Posterior cingulate gyrus (tissue), 11 donors: ENCODE results near the gene ST6GALNAC6.
A peak's percentile ranks its signal among the peaks of the same experiment; 100 is the strongest.

Experiments
- DNase-seq, 10 donors: peaks; one replicate each; pipeline versions ENCODE4 v3.0.0 to v3.0.0-alpha.2; 2020 to 2021; ENCODE audit warnings: mixed read lengths in 3 of 10
- intact Hi-C: fragments of 100-400 bp; cut with DNase I; formaldehyde crosslinking; loops from one replicate; pipeline ENCODE4 v1.15.1; 2023

The ST6GALNAC6 gene

DNA sequence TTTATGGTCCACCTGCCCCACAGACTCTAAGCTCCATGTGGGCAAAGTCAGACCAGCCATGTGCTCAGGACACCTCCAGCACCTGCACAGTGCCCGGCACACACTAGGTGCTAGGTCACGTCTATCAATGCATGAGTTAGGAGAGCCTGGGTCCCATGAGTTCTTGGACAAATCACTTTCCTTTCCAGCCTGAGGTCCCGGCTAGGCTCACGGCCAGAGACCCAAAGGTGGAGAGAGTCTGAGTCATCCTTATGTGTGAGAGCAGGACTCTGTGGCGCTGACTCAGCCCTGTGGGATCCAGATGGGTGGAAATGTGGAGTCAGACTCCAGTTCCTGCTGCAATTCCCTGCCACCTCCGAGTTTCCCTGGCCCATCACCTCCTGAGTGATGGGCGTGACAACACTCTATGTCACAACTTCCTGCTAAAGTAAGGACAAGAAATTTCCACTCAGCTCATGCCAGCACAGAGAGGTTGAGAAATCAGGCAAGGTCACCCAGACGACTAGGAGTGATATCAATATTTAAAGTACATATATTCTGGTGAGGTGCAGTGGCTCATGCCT, 19.9 kb upstream of the ST6GALNAC6 start:
- intact Hi-C loops = loop anchor here (5.0 to 10.0 kb wide), 4 partner anchors 117 to 415 kb away; partner anchors contain the start of genes CDK9, FPGS and STXBP1
- peak in 5 of 10 donors; percentile 47 to 93 (median 86) for DNase-seq

DNA sequence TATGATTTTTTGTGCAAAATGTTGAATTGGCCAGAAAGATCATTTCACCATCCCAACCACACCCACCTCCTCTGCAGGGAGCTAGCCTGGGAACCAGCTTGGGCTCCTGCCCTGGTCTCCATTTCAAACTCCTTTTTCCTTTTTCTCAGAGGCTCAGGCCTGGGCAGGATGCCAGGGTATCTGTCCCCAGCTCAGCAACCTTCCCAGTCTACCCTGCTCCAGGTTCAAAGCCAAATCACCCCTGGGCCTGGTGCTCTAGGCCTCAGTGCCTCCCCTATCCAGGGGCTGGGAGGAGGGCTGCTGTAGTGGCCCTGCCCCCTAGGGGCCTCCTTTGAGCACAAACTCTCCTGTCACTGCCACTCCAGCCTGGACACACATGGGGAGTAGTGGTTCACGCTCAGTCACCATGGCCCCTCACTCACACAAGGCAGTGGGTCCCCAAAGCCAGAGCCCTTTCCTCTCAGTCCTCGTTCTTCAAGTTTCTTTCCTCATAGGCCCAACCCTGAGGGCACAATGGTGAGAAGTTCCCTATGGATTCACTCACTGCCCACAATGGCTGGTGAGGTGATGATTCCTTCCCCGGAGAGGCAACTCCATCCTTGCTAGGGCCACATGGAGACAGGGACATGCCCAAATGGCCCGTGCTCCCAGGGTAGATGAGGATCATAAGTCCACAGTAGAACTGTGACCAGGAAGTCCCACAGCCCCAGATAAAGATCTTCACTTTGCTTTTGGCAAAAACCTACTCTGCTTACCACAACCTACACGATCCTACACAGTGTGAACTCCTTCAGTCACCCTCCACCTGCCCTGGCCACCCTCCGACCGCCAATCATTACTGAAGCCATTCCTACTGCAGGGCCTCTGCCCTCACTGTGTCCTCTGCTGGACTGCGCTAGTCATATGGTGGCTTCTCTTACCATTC, 19.0 kb upstream of the ST6GALNAC6 start:
- intact Hi-C loops = loop anchor here (5.0 to 10.0 kb wide), 4 partner anchors 116 to 414 kb away; partner anchors contain the start of genes CDK9, FPGS and STXBP1
- DNase-seq = no peak

DNA sequence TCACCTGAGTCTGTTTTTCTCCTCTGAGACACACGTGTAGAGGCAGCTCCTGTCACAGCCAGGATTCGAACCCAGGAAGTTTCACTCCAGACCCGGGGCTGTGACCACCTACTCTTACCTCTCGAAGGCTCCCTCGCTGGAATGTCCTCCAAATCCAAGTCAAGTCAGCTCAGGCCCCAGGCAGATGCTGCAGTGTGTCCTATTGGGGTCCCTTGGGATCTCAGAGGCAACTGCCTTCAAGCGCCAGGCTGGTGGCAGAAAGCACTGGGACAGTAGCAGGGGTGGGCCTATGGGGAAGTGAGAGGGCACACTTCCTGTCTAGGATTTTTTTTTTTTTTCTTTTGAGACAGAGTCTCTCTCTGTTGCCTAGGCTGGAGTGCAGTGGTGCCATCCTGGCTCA, 18.2 kb upstream of the ST6GALNAC6 start:
- no peak for DNase-seq
- intact Hi-C loops = loop anchor here (5.0 to 10.0 kb wide), 4 partner anchors 115 to 413 kb away; partner anchors contain the start of genes CDK9, FPGS and STXBP1

DNA sequence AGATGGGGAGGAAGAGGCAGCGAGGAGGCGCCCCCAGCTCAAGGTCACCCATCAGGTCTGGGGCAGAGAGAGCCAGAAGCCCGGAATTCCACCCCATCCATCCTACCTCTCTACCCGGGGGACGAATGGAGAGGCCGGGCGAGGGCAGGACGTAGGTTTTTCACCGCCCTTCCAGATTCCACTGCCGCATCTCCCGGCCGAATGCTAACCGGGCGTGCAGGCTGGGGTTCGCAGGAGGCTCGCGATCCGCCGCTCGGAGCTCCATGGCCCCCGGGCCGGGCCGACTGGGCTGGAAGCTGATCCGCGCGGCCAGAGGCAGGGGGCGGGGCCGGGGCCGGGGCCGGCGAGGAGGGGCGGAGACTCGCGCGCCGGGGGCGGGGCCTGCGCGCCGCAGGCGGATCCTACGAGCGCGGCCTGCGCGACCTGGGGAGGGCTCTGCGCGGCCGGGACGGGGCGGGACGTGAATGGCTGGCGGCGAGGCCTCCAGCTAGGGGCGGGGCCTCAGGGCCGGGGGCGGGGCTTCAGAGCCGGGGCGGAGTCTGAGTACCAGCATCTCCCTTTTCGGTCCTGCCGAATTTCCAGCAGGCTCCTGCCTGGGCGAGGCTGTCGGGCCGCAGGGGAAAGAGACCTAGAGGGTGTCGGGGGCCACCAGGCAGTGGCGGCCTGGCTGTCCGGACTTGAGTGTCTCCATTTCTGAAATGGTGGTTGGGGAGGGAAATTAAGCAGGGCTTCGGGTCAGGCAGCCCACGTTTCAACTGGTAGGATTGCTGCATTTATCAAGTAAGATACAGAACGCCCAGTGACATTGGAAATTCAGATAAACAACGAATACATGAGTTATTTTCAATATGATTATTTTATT, 17.5 kb upstream of the ST6GALNAC6 start, which contains the start of gene ST6GALNAC4:
Gene ST6GALNAC4, minus strand, starts transcription at position 322 of the 862 bp plus-strand sequence. CDS start 622 bp downstream, outside the sequence.
- intact Hi-C loops = loop anchor here (5.0 to 10.0 kb wide), 4 partner anchors 115 to 412 kb away; partner anchors contain the start of genes CDK9, FPGS and STXBP1

DNA sequence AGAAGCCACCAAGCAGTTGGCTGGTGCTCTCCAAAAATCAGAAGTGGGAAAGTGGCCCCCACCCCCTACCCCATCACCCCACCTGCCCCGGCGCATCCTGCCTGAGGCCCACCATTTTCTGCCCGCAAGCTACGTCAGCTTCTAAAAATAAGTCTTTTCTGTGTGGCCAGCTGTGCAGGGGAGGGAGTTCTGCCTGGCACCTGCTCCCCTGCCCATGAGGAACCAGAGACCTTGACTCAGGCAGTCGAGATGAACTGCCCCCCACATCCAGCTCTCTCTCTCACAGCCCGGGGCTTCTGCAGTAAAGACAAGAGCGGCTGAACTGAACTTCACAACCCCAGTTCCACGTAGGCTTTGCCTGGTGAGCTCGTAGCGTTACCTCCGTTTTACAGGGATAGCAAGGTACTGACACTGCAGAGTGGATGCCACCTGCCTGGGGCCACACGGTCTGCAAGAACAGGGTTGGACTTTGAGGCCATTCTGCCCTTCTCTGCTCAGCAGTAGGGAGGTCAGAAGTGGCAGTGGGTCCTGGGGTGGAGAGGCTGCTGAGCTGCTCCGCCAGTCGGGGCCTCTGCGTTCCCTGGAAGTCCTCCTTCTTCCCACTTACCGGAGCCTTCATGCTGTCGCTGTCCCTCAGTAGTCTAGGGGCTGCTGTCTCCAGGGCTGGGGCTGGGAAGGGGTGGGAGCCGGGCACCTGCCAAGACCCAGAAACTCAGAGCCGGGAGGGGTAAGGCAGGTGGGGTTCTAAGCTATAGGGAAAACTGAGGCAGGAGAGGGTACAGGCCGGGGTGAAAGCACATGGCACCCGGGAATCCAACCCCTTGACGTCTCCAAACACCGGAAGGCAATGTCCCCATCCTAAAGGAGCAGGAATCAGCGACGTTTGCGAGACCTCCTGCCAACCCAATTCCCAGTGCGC, 16.7 kb upstream of the ST6GALNAC6 start:
- DNase-seq = peak in 1 of 10 donors; percentile 72
- intact Hi-C loops = loop anchor here (5.0 to 10.0 kb wide), 4 partner anchors 114 to 411 kb away; partner anchors contain the start of genes CDK9, FPGS and STXBP1

More for the DNA sequence above, 17.5 kb upstream of the ST6GALNAC6 start, which contains the start of gene ST6GALNAC4:
- peak; percentile 88 to 99 (median 94) for DNase-seq

DNA sequence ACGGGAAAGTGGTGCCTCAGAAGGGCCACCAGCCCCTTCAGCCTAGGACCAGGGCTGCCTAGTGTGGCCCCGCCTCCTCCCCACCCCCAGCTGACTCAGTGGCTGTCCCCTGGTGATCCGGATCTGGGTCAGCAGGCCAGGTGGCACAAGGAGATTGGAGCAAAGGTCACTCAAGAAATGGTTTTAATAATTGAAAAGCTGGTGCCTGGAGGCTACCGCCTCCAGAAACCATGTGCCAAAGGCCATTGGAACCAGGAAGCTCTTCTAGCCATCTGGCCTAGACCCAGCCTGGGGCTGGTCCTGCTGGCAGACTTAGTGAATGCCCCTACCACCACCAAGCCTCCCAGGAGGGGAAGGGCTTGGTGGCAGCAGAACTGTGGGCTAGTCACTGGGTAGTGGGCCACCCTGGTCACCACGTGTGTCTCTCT, 15.9 kb upstream of the ST6GALNAC6 start:
- no peak for DNase-seq
- intact Hi-C loops = loop anchor here (5.0 to 10.0 kb wide), 4 partner anchors 113 to 411 kb away; partner anchors contain the start of genes CDK9, FPGS and STXBP1

DNA sequence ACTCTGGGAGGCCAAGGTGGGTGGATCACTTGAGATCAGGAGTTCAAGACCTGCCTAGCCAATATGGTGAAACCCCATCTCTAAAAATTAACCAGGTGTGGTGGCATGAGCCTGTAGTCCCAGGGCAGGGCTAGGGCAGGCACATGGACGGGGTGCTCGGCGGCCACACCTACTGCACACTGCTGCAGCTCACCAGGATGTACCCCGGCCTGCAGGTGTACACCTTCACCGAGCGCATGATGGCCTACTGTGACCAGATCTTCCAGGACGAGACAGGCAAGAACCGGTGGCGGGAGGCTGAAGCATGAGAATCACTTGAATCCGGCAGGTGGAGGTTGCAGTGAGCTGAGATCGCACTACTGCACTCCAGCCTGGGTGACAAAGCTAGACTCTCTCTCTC, 14.3 kb upstream of the ST6GALNAC6 start:
- intact Hi-C loops = loop anchor here (10.0 kb wide), 1 partner anchor 409 kb away; no protein-coding TSS in a partner anchor
- peak in 1 of 10 donors; percentile 55 for DNase-seq

DNA sequence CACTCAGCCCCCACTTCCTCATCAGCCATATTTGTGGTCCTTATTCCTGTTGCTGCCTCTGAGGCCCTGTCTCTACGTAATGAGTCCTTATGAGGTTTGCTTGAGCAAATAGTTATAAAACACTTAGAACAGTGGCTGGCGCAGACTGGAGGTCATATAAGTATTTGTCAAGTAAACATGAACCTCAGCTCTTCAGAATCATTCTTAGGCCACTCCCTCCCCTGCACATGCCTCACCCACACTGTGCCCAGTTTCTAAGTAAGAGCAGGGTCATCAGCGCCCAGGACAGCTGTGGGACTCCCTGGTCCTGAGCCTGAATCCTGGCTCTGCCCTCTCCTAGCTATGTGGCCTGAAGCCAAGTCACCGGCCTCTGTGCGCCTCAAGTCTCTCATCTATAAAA, 13.5 kb upstream of the ST6GALNAC6 start:
- DNase-seq = no peak
- intact Hi-C loops = loop anchor here (10.0 kb wide), 1 partner anchor 408 kb away; no protein-coding TSS in a partner anchor

DNA sequence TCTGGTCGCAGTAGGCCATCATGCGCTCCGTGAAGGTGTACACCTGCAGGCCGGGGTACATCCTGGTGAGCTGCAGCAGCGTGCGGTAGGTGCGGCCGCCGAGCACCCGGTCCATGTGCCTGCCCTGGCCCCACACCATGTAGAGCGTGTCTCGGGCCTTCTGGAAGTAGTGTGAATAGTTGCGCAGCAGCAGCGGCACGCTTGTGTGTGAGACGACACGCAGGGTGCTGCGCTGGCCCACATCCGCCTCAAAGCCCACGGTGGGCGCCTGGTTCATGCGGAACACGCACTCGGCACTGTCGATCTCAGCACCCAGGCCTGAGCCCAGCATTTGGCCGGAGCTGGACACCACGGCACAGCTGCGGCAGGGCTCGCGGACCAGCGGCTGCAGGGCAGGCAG, 12.9 kb upstream of the ST6GALNAC6 start:
- intact Hi-C loops = loop anchor here (10.0 kb wide), 1 partner anchor 407 kb away; no protein-coding TSS in a partner anchor
- DNase-seq = peak in 1 of 10 donors; percentile 64

DNA sequence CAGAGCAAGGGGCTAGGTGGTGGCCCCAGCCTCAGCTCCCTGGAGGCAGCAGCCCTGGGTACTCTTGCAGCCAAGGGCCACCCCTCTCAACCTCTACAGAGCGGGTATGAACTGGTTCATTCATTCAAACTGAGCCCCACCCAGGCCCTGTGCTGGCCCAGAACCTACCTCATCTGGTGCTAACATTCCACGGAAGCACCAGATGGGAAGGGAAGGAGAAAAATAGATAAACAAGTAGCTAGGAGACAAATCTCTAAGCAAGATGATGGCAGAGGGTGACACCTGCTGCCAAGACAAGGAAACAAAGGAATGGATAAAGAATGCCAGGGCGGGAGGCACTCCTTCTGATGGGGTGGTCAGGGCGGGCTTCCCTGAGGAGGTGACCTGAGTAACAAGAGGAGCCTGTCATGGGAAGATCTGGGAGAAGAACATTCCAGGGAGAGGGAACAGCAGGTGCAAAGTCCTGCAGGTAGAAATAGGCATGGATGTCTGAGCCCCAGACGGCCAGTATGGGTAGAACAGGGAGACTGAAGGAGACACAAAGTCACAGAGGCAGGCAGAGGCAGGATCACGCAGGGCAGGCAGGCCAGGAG, 11.3 kb upstream of the ST6GALNAC6 start:
- peak in 1 of 10 donors; percentile 74 for DNase-seq
- intact Hi-C loops = loop anchor here (10.0 kb wide), 1 partner anchor 406 kb away; no protein-coding TSS in a partner anchor

DNA sequence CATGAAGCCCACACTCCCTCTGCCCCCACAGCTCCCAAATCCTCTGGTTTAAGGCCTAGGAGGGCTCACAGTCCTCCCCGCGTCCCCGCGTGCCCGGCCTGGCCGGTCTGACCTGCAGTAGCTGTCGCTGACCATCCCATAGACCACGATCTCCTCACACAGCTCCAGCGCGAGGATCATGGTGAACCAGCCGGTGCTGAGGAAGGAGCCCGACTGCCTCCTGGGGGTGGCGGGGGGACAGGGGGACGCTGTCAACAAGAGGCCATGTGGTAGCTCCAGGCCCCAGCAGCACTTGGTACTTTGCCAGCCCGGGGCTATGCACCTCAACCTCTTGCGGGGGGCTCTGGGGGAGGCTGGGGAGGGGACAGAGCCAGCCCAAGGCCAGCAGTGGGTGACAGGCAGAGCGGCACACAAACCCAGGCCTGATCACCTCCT, 10.5 kb upstream of the ST6GALNAC6 start:
- intact Hi-C loops = loop anchor here (10.0 kb wide), 1 partner anchor 405 kb away; no protein-coding TSS in a partner anchor

DNA sequence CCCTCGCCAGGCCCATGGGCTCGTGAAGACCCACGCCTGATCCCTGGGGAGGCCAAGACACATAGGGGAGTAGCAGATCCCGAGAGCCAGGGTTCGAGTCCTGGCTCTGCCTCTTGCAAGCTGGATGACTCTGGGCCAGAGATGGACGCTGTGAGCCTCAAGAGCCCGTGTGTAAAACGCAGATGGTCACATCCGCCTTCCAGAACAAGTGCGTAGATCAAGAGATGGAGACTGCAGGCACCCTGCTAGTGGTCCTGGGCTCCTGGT, 9.2 kb upstream of the ST6GALNAC6 start:
- intact Hi-C loops = no loop called here
- DNase-seq = no peak

More for the DNA sequence above, 10.5 kb upstream of the ST6GALNAC6 start:
- DNase-seq = peak in 1 of 10 donors; percentile 69

DNA sequence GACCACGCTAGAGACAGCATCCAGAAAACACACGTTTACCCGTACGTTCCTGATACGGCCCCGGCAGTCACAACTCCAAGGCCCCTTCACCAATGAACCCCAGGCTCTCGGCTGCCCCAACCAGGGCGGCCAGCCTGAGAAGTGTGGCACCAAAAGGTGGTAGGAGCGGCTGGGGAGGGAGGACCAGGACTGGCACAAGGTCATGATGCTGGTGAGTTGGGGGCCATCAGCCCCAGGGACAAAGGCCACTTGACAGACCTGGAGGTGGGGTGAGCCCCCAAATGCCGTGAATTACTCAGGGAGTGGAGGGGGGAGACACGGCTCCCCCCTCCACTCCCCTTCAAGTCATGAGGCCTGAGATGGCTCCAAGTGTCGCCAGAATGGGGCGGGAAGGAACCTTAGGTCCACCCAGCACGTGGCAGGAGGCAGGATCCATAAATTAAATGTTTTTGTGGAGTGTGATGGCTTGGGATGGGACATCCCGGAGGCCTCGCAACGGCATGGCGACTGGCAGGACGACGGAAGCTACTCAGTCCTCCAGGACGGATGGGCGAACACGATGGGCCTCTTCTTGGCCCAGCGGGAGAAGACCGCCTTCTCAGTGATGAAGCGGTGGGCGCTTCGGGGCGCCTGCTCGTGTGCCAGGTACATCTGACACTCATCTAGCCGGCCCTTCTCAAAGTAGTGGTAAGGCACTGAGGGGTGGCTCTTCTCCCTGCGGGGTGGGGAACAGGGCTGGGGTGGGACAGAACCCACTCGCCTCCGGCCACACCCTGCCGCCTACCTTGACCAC, 8.7 kb upstream of the ST6GALNAC6 start:
- peak in 1 of 10 donors; percentile 52 for DNase-seq
- intact Hi-C loops = no loop called here

DNA sequence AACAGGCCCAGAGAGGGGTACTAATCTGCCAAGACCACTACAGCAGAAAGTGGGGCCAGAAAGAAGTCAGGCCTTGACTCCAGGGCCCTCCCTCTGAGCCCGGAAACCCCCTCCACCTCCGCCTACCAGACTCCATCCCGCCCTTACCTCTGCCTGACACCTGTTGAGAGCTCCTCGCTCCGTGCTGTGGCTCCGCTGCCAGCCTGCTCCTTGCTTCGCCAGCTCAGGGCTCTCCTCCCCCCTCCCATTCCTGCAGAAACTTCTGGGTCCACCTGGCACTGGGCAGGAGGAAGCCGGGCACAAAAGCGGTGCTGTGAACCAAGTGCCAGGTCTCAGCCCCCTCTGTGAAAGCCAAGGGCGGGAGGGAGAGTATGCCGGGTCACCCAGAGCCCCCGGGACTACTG, 6.4 kb upstream of the ST6GALNAC6 start:
- peak in 3 of 10 donors; percentile 28 to 82 (median 33) for DNase-seq
- intact Hi-C loops = no loop called here

DNA sequence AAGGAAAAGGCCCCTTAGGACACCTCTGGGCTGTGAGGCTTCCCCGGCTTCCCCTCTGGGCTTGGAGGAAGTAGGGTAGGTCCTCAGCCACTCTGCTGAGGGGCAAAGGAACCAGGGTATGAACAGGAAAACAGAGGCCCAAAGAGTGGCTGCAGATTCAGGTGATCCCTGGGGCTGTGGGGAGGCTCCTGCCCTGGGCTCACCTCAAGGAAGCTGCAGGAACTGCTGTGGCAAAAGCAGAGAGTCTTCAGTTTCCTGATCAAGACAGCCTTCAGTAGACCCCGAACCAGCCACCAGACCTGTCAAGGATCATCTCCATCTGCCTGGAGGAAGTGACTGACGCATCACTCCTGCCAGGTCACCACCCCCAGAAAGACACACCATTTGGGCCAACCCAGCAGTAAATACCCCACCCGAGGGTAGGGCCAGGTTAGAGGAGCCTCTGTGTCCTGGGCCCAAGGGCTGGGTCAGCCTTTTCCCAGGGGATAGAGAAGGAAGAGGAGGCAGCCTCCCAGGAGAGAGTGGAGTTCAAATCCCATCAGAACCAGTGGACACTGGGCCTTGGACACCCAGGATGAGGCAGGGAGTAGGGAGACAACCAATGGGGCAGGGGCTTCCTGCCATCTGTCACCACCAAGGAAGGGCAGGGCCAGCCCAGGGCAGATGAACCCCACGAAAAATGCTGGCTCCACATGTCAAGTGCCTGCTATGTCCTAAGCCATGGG, 5.8 kb upstream of the ST6GALNAC6 start:
- intact Hi-C loops = no loop called here
- peak in 1 of 10 donors; percentile 66 for DNase-seq

DNA sequence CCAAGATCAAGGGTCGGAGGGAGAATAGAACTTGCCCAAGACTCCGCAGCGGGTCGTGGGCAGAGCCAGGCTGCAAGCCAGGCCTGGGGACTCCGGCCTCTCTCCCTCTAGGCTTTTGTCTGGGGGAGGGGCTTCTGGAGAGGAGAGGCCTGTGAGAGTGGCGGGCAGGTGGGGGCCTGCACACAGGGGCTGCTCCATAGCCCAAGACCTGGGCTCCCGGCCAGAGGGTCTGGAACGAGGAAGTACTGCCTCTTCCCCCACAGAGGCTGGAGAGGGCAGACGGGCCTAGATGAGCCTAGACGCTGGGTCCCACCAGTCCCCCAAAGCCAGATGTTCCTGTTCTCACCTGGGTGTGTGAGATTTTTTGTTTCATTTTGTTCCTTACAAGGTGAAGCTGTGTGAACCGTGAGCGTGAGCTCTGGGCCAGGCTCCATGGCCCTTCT, 5.2 kb upstream of the ST6GALNAC6 start:
- intact Hi-C loops = no loop called here
- DNase-seq = no peak
